ENCODE measurements around the gene ANKRD11.

Gene ANKRD11

DNA sequence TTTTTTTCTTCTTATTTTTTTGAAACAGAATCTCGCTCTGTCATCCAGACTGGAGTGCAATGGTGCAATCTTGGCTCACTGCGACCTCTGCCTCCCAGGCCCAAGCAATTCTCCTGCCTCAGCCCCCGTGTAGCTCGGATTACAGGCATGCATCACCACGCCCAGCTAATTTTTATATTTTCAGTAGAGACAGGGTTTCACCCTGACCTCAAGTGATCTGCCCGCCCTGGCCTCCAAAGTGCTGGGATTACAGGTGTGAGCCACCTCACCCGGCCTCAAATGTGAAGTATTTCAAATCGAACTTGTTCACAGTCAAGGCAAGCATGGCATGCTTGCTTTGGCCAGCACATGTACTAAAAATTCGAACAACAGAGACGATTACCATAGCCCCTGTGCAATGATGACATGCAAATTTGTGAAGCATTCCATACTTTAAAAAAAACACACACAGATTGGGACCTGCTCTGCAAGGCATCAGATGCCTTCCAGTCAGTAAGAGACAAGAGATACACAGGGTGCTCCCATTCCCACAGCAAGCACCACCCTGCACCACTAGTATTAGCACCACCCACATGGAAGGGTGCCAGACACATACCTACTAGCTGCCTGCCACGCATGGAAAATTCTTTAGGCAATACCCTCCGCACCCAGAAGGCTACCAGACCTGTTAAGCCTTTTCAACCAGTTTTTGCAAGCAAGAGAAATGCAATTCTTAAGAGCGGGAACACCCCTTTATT is 47.2 kb downstream of the ANKRD11 start:
- Histone ChIP-seq H3K9me2 (replicated peaks; ENCODE audit: insufficient read depth, low read length) (no peaks in the 10 kb centered on the region), H4K20me1 (ENCODE audit: low read depth, low read length) (peaks cover 57% of the 10 kb centered on the region), H3K9me3 (ENCODE audit: insufficient read depth, low read length) (no peaks in the 10 kb centered on the region), H3K4me3 (ENCODE audit: insufficient read depth, low read length, poor library complexity, severe bottlenecking) (no peak overlapping the region), H3F3A (ENCODE audit: insufficient read depth) (no peaks in the 10 kb centered on the region), H3K27me3 (ENCODE audit: low read length) (no peaks in the 10 kb centered on the region), H3K9ac (ENCODE audit: low read length) (no peak overlapping the region), H3K79me2 (ENCODE audit: insufficient read depth, low read length) (peaks cover 100% of the 10 kb centered on the region), H3K4me2 (ENCODE audit: low read depth, low read length, poor library complexity, severe bottlenecking) (no peak overlapping the region), H3K27ac (ENCODE audit: low read depth, low read length) (no peak overlapping the region), H3K36me3 (ENCODE audit: low read length) (no peaks in the 10 kb centered on the region), H2AFZ (ENCODE audit: low read depth, low read length, severe bottlenecking) (no peak overlapping the region)
- no peak for TF ChIP-seq EZH2phosphoT487 (conservative IDR thresholded peaks at IDR 0.05; ENCODE audit: low read length)
- TF ChIP-seq, protein P1, sequence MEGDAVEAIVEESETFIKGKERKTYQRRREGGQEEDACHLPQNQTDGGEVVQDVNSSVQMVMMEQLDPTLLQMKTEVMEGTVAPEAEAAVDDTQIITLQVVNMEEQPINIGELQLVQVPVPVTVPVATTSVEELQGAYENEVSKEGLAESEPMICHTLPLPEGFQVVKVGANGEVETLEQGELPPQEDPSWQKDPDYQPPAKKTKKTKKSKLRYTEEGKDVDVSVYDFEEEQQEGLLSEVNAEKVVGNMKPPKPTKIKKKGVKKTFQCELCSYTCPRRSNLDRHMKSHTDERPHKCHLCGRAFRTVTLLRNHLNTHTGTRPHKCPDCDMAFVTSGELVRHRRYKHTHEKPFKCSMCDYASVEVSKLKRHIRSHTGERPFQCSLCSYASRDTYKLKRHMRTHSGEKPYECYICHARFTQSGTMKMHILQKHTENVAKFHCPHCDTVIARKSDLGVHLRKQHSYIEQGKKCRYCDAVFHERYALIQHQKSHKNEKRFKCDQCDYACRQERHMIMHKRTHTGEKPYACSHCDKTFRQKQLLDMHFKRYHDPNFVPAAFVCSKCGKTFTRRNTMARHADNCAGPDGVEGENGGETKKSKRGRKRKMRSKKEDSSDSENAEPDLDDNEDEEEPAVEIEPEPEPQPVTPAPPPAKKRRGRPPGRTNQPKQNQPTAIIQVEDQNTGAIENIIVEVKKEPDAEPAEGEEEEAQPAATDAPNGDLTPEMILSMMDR (IDR thresholded peaks at IDR 0.05; ENCODE audit: insufficient read depth, low read length, poor library complexity, severe bottlenecking) = no peak

GRCh38 chr16:89442588-89442987 is 47.8 kb downstream of the ANKRD11 start:
- peaks cover 100% of the 10 kb centered on the region for H3K79me2 ChIP-seq (ENCODE audit: insufficient read depth, low read length)
- H3K4me3 ChIP-seq (ENCODE audit: insufficient read depth, low read length, poor library complexity, severe bottlenecking) = no peak overlapping the region
- no peaks in the 10 kb centered on the region for H3K36me3 ChIP-seq (ENCODE audit: low read length)
- no peak overlapping the region for H3K27ac ChIP-seq (ENCODE audit: low read depth, low read length)
- TF ChIP-seq EZH2phosphoT487 (conservative IDR thresholded peaks at IDR 0.05; ENCODE audit: low read length) = no peak
- TF ChIP-seq, protein P1 (IDR thresholded peaks at IDR 0.05; ENCODE audit: insufficient read depth, low read length, poor library complexity, severe bottlenecking) = no peak
- H3K27me3 ChIP-seq (ENCODE audit: low read length) = no peaks in the 10 kb centered on the region
- no peak overlapping the region for H3K4me2 ChIP-seq (ENCODE audit: low read depth, low read length, poor library complexity, severe bottlenecking)
- peaks cover 57% of the 10 kb centered on the region for H4K20me1 ChIP-seq (ENCODE audit: low read depth, low read length)
- no peaks in the 10 kb centered on the region for H3K9me2 ChIP-seq (replicated peaks; ENCODE audit: insufficient read depth, low read length)
- H3K9ac ChIP-seq (ENCODE audit: low read length) = no peak overlapping the region
- no peaks in the 10 kb centered on the region for H3K9me3 ChIP-seq (ENCODE audit: insufficient read depth, low read length)
- no peak overlapping the region for H2AFZ ChIP-seq (ENCODE audit: low read depth, low read length, severe bottlenecking)
- no peaks in the 10 kb centered on the region for H3F3A ChIP-seq (ENCODE audit: insufficient read depth)

GRCh38 chr16:89439659-89440058 is 50.7 kb downstream of the ANKRD11 start:
- peaks cover 100% of the 10 kb centered on the region for H3K79me2 ChIP-seq (ENCODE audit: insufficient read depth, low read length)
- no peaks in the 10 kb centered on the region for H3K27me3 ChIP-seq (ENCODE audit: low read length)
- no peaks in the 10 kb centered on the region for H3K9me3 ChIP-seq (ENCODE audit: insufficient read depth, low read length)
- no peak overlapping the region for H3K9ac ChIP-seq (ENCODE audit: low read length)
- no peak overlapping the region for H3K27ac ChIP-seq (ENCODE audit: low read depth, low read length)
- H3K4me2 ChIP-seq (ENCODE audit: low read depth, low read length, poor library complexity, severe bottlenecking) = no peak overlapping the region
- TF ChIP-seq, protein P1 (IDR thresholded peaks at IDR 0.05; ENCODE audit: insufficient read depth, low read length, poor library complexity, severe bottlenecking) = no peak
- TF ChIP-seq EZH2phosphoT487 (conservative IDR thresholded peaks at IDR 0.05; ENCODE audit: low read length) = no peak
- peaks cover 51% of the 10 kb centered on the region for H4K20me1 ChIP-seq (ENCODE audit: low read depth, low read length)
- no peaks in the 10 kb centered on the region for H3K9me2 ChIP-seq (replicated peaks; ENCODE audit: insufficient read depth, low read length)
- no peak overlapping the region for H2AFZ ChIP-seq (ENCODE audit: low read depth, low read length, severe bottlenecking)
- no peak overlapping the region for H3K4me3 ChIP-seq (ENCODE audit: insufficient read depth, low read length, poor library complexity, severe bottlenecking)
- H3K36me3 ChIP-seq (ENCODE audit: low read length) = no peaks in the 10 kb centered on the region
- H3F3A ChIP-seq (ENCODE audit: insufficient read depth) = no peaks in the 10 kb centered on the region

Data from SU-DHL-6 (cell line).